A204.1 (cell line): ENCODE data around the gene MEF2D.

Experiments
- FAIRE-seq: peaks from 2 replicates; lab custom pipeline; 2012; peaks lifted over from hg19 to GRCh38; lab: Jason Lieb, UNC

Gene MEF2D

GRCh38 chr1:156500543-156500792 is at the start of gene MEF2D:
Gene MEF2D (minus strand): TSS chr1:156500775. CDS start chr1:156483292, 17,483 bp downstream.
- FAIRE-seq: no peak

- FAIRE-seq: no peak
Observed at GRCh38 chr1:156550346-156550745, 49.8 kb upstream of the MEF2D start.

DNA sequence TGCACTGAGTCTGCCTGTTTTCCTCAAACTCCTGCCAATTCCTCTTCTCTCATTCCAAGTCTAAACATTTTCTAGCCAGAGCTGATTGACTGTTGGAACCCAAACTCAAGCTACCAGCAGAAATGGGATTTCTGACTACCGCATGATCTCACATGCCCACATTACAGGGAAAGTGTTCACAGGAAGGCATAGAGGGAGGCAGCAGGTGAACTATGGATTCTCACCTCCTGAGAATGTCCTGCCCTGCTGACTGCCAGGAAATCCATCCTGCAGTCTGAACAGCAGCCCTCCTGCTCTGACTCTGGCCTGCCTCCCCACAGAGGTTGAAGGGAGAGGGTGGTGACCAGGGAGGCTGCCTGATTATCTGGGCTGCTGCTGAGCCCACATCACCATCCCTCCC is 49.3 kb upstream of the MEF2D start:
- FAIRE-seq: no peak

- FAIRE-seq: no peak
Observed at GRCh38 chr1:156549390-156549789, 48.8 kb upstream of the MEF2D start.

DNA sequence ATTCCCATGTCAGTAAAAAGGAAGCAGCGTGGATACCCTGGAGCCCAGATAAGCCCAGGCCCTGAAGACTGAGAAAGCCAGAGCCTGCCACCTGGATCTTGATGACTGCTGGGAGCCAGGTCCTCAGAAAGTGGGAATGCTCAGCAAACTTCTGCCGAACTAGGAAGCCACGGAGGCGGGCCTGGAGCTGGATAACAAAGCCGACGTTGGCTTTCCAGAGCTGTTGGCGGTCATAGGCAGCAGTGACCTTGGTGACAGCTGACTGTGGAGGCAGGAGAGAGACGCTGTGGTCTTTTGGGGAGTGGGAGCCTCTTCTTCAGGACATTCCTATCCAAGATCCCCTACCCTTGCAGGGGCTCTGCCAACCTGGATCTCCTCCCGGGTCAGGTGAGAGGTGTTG is 47.4 kb upstream of the MEF2D start:
- no peak for FAIRE-seq

DNA sequence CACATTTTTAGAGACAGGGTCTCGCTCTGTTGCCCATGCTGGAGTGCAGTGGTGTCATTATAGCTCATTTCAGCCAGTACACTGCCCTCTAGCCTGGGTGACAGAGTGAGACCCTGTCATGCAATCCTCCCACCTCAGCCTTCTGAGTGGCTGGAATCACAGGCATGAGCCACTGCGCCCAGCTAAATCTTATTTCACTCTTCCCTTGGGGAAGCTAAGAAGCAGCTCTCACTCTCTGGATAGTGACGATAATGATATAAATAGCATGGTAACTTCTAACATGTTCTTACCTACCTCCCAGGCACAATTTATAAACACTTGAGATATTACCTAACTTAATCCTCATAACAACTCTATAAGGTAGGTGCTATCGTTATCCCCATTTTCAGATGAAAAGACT is 46.9 kb upstream of the MEF2D start:
- no peak for FAIRE-seq

- FAIRE-seq: no peak
Observed at GRCh38 chr1:156546267-156546666, 45.7 kb upstream of the MEF2D start.

DNA sequence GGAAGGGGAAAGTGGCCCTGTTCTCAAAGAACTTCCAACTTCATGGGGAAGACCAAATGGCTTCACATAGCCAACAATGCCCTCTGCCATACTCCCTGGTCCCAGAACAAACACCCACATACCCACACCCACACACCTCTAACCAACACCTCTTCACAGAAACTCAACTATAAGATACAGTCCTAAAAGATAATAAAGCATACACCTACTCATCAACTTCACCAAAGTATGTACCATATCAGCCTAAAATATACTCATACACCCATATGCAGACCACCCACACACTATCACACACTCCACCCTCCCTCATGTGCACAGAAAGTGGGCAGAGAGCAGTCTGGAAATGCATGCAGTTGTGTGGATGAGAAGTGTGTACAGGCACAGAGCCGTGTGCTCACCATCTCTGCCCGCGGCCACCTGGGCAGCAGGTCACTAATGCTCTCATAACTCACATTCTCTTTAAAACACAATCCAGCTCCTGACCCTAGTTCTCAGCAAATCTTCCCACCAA is 44.1 kb upstream of the MEF2D start:
- FAIRE-seq: no peak

DNA sequence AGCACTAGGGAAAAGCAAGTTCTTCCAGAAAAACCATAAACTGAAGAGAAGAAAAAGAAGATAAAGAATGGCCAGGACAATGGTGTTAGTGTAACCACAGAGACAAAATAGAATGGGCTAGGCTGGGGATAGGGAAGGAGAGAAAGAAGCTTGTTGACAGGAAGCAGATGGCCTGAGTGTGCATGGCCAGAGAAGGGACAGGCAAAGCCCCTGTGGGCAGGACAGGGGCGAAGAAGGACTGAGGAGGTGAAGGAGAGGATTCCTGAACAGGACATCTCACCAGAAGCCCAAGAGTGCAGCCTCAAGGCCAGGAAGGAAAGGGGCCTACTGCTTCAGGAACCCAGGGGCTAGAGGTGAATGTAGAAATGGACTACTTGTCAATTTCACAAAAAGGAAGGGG is 42.5 kb upstream of the MEF2D start:
- FAIRE-seq: no peak

- no peak for FAIRE-seq
Observed at GRCh38 chr1:156540955-156541354, 40.4 kb upstream of the MEF2D start.

- FAIRE-seq: no peak
Observed at GRCh38 chr1:156539818-156540355, 39.3 kb upstream of the MEF2D start.

- FAIRE-seq: no peak
Observed at GRCh38 chr1:156538711-156539440, 38.3 kb upstream of the MEF2D start.

DNA sequence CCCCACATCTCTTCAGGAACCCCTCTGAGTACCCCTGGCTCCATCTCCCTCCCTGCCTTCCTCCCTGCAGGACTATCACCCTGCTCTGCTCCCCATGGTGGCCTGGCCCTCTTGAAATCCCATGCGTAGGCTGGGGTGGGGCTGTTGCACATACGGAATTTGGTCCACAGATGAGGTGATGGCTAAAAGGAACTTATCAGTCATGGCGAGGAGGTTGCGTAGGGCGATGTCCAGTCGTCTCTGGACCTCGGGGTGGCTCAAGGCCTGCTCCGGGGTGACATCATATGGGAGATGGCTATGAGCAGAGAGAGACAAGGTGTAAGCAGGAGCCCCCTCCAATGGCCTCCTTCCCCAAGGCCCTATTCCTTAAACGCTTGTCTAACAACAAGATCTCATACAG is 36.5 kb upstream of the MEF2D start:
- FAIRE-seq: no peak

DNA sequence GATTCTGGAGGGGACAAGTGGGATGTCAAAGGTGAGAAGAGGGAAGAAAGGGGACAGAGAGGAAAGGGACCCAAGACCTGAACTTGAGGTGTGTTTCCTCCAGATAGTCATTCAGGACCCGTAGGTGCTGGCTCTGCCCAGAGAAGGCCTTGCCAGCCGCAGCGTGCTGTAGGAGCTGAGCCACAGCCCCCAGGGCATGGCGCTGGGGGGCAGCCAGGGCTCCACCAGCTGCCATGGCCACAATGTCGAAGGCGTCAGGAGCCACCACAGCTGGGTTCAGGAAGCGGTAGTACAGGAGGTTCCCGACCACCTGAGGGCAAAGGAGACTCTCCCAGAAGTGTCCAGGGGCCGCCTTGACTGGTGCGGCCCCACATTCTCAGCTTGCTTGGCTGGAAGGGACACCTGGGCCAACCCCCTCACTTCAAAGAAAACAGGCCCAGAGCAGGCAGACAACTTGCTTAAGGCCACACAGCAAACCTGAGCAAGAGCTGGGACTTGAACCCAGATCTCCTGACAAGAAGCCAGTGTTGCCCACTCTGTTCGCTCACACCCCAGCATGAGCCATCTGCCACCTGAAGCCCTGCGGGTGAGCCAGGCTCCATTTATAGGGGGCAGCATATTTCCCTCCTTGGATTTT is 34.0 kb upstream of the MEF2D start:
- no peak for FAIRE-seq

DNA sequence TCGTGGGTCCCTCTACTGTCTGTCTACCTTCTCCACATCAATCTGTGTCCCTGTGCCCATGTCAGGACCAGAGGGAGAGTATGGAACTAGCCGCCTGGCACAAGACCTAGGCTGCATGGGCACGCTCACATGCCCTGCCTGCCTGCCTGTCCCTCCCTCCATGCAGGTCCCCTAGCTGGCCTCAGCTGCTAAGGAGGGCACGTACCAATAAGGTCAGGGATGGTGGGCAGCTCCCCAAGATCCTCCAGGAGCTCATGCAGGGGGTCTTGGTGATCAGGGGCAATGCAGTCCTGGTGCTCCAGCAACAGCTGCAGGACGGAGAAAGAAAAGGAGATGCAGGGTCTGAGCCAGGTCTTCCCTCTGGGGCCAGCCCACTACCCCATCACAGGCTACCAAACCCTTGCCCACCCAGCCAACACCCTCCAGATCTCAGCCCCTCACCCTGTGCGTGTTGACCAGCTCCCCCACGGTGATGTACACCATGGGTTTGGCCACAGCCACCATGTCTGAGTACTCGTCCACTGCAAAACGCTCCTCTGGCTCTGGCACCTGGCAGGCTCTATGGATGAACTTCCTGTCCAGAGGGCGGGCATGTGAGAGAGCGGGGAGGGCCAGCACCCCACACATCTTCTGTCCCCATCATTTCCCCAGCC is 33.1 kb upstream of the MEF2D start:
- FAIRE-seq: no peak

DNA sequence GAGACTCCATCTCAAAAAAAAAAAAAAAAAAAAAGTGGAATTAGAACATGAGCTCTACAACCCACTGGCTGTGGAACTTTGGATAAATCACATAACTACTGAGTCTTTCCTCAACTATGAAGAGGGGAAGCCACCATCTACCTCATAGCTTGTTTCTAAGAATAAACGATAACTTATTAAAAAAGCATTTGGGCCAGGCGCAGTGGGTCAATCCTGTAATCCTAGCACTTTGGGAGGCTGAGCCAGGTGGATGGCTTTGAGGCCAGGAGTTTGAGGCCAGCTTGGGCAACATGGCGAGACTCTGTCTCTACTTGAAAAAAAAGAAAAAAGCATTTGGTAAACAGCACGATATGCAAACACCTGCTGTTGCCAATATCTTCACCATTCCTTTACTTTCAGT is 31.8 kb upstream of the MEF2D start:
- FAIRE-seq: no peak

- FAIRE-seq: no peak
Observed at GRCh38 chr1:156530006-156530405, 29.4 kb upstream of the MEF2D start.

DNA sequence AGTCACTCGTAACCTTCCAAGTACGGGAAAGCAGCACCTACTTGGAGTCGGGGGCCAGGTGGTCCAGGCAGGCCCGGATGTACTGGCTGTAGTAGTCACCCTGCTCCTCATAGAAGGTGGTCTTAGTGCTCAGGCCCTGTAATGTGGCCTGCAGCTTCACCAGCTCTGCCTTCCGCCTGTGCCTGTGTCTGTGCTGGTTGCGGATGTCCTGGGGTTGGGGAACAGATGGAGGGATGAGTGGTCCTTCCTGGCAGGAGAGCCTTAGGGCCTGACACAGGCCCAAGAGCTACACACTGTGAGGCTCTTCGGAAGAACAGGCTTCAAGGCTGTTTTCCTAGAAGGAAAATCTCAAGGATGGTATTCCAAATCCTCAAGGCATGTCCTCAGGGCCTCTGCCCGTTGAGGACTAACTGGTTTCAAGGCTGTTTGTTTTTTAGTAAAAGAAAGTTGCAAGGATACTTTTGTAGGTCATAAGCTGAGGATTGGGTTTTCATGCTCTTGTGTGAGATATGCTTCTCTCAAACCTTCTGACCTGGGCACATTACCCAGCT is 28.4 kb upstream of the MEF2D start:
- no peak for FAIRE-seq

- FAIRE-seq: no peak
Observed at GRCh38 chr1:156528231-156528630, 27.7 kb upstream of the MEF2D start.

DNA sequence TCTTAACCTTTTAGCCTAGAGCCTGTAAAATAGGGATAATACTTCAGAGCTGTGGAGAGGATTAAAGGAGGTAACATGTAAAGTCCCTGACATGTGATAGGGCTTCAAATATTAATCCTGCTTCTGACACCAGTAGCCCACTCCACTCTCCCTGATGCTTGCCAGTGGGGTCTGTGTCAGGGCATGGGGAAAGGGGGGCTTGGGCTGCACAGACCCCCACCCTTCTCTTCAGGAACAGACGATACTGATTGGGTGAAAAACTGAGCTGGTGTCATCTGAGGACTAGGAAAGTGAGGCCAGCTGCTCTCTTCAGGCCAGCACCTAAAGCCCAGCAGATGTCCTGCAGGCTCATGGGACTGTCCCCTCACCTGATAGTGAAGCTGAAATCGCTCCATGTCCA is 27.0 kb upstream of the MEF2D start:
- FAIRE-seq: no peak

DNA sequence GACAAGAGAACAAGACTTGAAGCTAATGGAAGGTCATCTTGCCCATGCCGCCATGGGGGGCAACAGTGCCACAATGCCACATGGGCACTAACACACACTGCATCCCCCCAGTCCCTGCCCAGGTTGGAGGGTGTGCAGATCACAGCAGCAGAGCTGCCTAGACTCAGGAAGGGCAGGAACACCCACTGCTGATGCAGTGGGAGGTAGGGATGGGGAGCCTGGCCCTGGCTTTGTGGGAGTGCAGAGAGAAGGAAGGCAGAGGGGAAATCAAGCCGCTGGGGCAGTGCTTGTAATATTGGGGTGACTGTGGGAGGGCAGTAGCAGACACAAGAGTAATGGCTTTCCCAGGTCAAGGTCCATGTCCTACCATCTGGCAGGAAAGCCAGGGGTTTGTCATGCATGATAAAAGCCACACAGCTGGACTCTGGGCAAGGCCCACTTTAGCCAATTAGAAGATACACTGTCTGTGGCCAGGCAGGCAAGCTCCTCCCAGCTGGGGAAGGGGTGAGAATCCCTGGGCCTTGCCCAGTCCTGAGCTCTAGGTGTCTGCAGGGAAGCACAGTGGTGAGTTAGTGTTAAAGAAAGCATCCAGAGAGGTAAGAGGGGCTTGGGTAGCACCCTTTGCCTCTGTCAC is 25.4 kb upstream of the MEF2D start:
- no peak for FAIRE-seq

DNA sequence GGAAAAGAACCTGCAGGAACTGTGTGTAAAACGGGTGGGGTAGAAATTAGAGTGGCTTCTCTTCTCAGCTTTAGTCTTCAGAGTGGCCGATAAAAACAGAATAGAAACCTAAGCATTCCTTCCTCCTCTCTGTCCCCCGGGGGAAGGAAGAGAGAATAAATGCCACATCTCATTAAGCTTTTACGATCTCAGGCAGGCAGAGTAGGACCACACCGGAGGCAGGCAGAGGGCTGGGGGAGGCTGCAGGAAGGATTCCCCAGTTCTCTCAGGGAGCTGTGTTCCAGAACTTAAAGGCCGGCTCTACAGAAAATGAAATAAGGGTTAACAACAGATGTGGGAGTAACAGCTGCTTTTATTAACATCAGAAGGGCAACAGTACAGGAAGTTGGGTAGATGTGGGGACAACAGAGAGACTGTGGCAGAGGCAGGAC is 24.5 kb upstream of the MEF2D start:
- FAIRE-seq: no peak

- no peak for FAIRE-seq
Observed at GRCh38 chr1:156524481-156524869, 23.9 kb upstream of the MEF2D start.
